GM10248 (cell line): ENCODE data around the gene LAMA3.

Experiments used
- CTCF ChIA-PET: fragments of 300-600 bp; sonication (Branson Sonifier 250); formaldehyde crosslinking; extraction: SDS; loops from one replicate; lab custom pipeline; 2021; ENCODE audit warnings: antibody characterized with exemption; lab: Yijun Ruan, JAX
- POLR2A ChIA-PET: fragments of 350-650 bp; sonication (Branson Sonifier 250); formaldehyde crosslinking; extraction: SDS; loops from one replicate; lab custom pipeline; 2020; ENCODE audit warnings: antibody characterized with exemption; lab: Yijun Ruan, JAX
- DNase-seq: peaks from one replicate; pipeline ENCODE4 v3.0.0; 2012; ENCODE audit errors: extremely low spot score
- TF ChIP-seq, protein P1 (sequence below): IDR thresholded peaks from 2 replicates; pipeline ENCODE4 v1.5.1; 2012; ENCODE audit warnings: mild to moderate bottlenecking, low read depth; ENCODE audit errors: extremely low read depth, missing control alignments, control extremely low read depth

LAMA3 gene

GRCh38 chr18:23824240-23824639, 135.0 kb downstream of the LAMA3 start:
- ChIA-PET POLR2A (no interaction called here), CTCF (interaction anchor here (1.0 to 1.5 kb wide), 4 partner anchors 10 to 94 kb away, joined by 3 to 4 read pairs (median 4); no protein-coding TSS in a partner anchor)
- DNase-seq, result no peak
- TF ChIP-seq, protein P1, sequence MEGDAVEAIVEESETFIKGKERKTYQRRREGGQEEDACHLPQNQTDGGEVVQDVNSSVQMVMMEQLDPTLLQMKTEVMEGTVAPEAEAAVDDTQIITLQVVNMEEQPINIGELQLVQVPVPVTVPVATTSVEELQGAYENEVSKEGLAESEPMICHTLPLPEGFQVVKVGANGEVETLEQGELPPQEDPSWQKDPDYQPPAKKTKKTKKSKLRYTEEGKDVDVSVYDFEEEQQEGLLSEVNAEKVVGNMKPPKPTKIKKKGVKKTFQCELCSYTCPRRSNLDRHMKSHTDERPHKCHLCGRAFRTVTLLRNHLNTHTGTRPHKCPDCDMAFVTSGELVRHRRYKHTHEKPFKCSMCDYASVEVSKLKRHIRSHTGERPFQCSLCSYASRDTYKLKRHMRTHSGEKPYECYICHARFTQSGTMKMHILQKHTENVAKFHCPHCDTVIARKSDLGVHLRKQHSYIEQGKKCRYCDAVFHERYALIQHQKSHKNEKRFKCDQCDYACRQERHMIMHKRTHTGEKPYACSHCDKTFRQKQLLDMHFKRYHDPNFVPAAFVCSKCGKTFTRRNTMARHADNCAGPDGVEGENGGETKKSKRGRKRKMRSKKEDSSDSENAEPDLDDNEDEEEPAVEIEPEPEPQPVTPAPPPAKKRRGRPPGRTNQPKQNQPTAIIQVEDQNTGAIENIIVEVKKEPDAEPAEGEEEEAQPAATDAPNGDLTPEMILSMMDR, result no peak

- CTCF ChIA-PET, result interaction anchor here (1.0 to 1.5 kb wide), 4 partner anchors 10 to 94 kb away, joined by 3 to 4 read pairs (median 4); no protein-coding TSS in a partner anchor
- POLR2A ChIA-PET, result no interaction called here
- no peak for DNase-seq
- TF ChIP-seq, protein P1, result no peak
Observed at GRCh38 chr18:23824669-23825068, 135.4 kb downstream of the LAMA3 start.

DNA sequence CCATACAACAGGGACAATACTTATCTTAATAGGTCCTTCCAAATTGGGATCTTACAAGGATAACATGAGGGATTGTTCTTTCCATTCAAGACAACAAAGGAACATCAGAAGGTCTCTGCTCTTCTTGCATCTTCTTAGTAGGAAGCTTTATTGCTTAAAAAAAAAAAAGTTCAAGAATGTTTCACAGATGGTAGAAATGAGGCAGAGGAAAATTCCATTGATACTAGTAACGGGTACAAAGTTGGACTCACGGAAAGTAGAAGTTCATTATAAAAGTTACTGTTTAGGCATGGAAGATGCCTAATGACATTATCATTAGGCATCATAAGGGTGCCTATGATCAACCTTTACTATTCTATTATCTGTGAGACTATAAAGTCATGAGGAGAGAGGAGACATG, 136.2 kb downstream of the LAMA3 start:
- DNase-seq, result no peak
- POLR2A ChIA-PET, result no interaction called here
- TF ChIP-seq, protein P1, result no peak
- CTCF ChIA-PET, result interaction anchor here (1.2 kb wide), 1 partner anchor 93 kb away, joined by 4 read pairs; no protein-coding TSS in a partner anchor

- TF ChIP-seq, protein P1, result no peak
- CTCF ChIA-PET, result no interaction called here
- no peak for DNase-seq
- POLR2A ChIA-PET, result no interaction called here
Observed at GRCh38 chr18:23825978-23826405, 136.7 kb downstream of the LAMA3 start.

- TF ChIP-seq, protein P1, result no peak
- ChIA-PET POLR2A (no interaction called here), CTCF (no interaction called here)
- DNase-seq, result no peak
Observed at GRCh38 chr18:23826850-23827620, 137.8 kb downstream of the LAMA3 start.

DNA sequence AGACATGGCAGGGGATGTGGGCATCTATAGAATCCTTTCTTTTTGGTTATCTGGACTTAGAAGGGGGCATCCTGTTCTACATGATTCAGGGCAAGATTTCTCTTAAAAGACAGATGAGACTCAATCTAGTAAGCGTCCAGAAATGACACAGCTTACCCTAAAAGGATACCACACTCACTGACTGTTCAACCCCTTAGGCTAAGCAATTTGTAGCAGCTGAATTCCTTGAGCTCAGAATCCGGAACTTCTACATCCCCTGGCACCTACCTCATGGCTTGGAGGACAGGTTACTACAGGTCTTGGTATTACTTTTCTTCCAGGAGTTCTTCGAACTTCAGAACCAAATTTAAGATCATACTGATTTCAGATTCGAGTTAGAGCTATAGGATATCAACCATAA, 138.4 kb downstream of the LAMA3 start:
- no peak for DNase-seq
- TF ChIP-seq, protein P1, result no peak
- ChIA-PET POLR2A (no interaction called here), CTCF (interaction anchor here (1.4 to 3.0 kb wide), 2 partner anchors 11 to 17 kb away, joined by 6 to 17 read pairs; no protein-coding TSS in a partner anchor)
